Measurements from ENCODE around the gene FBLN2.

DNA sequence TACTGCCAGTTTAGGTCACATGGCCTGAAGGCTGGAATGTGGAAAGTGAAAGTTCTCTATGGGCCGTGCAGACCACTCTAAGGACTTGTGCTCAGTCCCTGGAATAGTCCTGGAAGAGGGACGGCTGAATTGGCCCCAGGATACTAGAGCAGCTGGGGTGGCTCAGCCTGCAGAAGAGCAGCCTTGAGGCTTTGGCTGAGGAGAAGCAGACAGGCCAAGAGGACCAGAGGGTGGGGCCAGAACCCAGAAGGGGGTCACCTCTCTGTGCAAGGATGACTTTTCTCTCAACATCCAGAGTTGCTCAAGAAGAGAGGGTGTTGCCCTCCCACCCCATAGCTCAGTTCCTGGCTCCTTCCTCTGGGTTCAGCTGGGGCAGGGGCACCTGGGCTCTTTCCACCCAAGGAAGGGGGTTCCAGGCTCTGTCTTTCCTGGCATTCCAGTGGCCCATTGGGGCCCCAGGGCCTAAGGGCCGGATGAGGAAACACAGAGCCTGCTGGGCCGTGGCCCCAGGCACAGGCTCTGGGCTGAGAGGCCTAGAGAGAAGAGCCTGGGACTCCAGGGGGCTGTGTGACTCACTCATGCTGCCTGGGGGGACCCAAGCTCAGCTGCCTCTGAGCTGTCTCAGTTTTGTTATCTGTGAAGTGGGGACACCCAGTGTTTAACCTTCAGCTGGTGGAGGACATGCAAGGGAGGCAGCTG, 8.5 kb upstream of the FBLN2 start:
- TF ChIP-seq CTCF (conservative IDR thresholded peaks at IDR 0.05) (no peak), ZFX (IDR thresholded peaks at IDR 0.05) (no peak)
